K562 (cell line): ENCODE results near the gene IL4R.

ENCODE experiments used
- CTCF ChIP-seq, 3 experiments: IDR thresholded peaks in 2 of 3; conservative IDR thresholded peaks in 1 of 3; 2 replicates each; pipeline ENCODE4 v1.5.1; 2011 to 2012; ENCODE audit warnings: low read length in 3 of 3, mild to moderate bottlenecking in 3 of 3, control low read depth in 2 of 3, improper control_type of control experiment in 1 of 3, inconsistent platforms in 1 of 3, low read depth in 1 of 3, mixed read lengths in 1 of 3, moderate library complexity in 1 of 3; ENCODE audit not compliant: insufficient read depth in 2 of 3
- DPF2 ChIP-seq: fragments of 450-650 bp; IDR thresholded peaks from 2 replicates; pipeline ENCODE4 v1.6.1; 2016
- E2F8 ChIP-seq: fragments of 450-650 bp; IDR thresholded peaks from 2 replicates; pipeline ENCODE4 v1.7.1; 2018; ENCODE audit warnings: mild to moderate bottlenecking, low read depth; ENCODE audit not compliant: partially characterized antibody
- EGR1 ChIP-seq: fragments of 450-650 bp; conservative IDR thresholded peaks from 2 replicates; pipeline ENCODE4 v1.6.1; 2017; ENCODE audit warnings: mild to moderate bottlenecking
- POLR2A ChIP-seq: fragments of 450-650 bp; conservative IDR thresholded peaks from 2 replicates; pipeline ENCODE4 v1.6.1; 2016
- REST ChIP-seq, 2 experiments: fragments of 450-650 bp; formaldehyde crosslinking in 1 of 2; IDR thresholded peaks; 2 replicates each; pipeline versions ENCODE4 v1.4.0 to v1.6.1; 2014 to 2020; ENCODE audit warnings: mild to moderate bottlenecking in 2 of 2, borderline replicate concordance in 1 of 2, low read depth in 1 of 2
- TAF15 ChIP-seq: fragments of 200-400 bp; formaldehyde crosslinking; IDR thresholded peaks from 2 replicates; pipeline ENCODE4 v1.6.1; 2017; ENCODE audit warnings: mild to moderate bottlenecking, low read depth, low read length, moderate library complexity
- TARDBP ChIP-seq: fragments of 450-650 bp; IDR thresholded peaks from 2 replicates; pipeline ENCODE4 v1.6.1; 2016
- TCF3 ChIP-seq: sonication (generic); formaldehyde crosslinking; IDR thresholded peaks from 2 replicates; pipeline ENCODE4 v1.4.0; 2020; ENCODE audit warnings: mild to moderate bottlenecking, missing genetic modification reagents
- ZFX ChIP-seq: sonication (generic); formaldehyde crosslinking; IDR thresholded peaks from 2 replicates; pipeline ENCODE4 v1.8.0; 2022; ENCODE audit warnings: mild to moderate bottlenecking, missing genetic modification reagents, moderate library complexity

- TF ChIP-seq CTCF (IDR thresholded peaks at IDR 0.05 in 2 of 3, conservative IDR thresholded peaks at IDR 0.05 in 1 of 3; ENCODE audit: insufficient read depth in 2 of 3, low read depth in 1 of 3, low read length in 3 of 3) (no peak), DPF2 (no peak), POLR2A (no peak), REST (IDR thresholded peaks at IDR 0.05; ENCODE audit: borderline replicate concordance) (no peak), REST (CRISPR knock-in tag; IDR thresholded peaks at IDR 0.05; ENCODE audit: low read depth) (no peak), EGR1 (no peak), E2F8 (no peak), ZFX (no peak), TCF3 (CRISPR knock-in tag) (no peak), TARDBP (no peak), TAF15 (no peak)
Measured at GRCh38 chr16:27289669-27290068, 24.1 kb upstream of the IL4R start.
